ENCODE data around the gene CAPN14. TPM values are rescaled to one million over a fixed set of nuclear protein-coding genes. Genes with fewer than 3 reads are reported as not detected.

Gene CAPN14
- total RNA-seq, 1 experiment from 2014 or later = 0.42 TPM

DNA sequence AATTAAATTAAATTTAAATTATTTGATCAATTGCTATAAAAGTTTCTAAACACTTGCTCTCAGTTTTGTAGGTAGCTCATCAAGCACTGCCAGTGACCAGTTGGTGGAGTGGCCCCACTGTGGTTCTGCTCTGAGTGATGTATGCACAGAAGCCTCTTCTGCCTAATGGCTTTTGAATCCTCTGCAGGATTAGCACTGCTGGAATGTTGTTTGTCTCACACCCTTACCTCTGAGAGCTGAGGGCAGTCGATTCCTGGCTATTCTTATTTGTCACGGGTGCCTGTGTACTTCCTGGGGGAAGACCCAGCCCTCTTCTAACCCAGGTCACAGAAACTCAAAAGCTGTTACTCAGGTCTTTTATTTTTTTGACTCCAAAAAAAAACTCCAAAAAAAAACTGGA, 9.5 kb downstream of the CAPN14 start:
- in situ Hi-C loops (cut with HindIII; ENCODE audit: low pct_unique_long_range_greater_than_20kb, low sequenced_read_pairs) = no loop called here
- no peak for DNase-seq (ENCODE audit: low read depth, low spot score)

DNA sequence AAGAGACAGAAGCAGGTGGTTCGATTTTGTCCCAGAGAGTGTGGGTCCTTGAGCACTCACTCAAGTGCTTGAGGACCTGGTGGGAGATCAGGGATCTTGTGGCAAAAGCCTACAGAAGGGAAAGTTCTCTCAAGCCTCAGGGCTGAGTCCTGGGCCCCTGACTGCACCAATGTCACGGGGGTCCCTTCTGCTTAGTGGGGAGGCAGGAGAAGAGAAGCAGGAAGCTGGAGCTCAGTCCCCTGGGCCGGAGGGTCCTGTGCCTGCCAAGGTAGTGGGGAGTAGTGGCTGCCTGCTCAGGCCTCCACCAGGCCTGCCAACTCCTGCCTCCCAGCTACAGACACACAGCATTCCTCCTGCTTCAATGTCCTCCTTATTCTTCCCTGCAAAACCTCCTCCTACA, 11.7 kb downstream of the CAPN14 start:
- in situ Hi-C loops (cut with HindIII; ENCODE audit: low pct_unique_long_range_greater_than_20kb, low sequenced_read_pairs) = no loop called here
- DNase-seq (ENCODE audit: low read depth, low spot score) = no peak

DNA sequence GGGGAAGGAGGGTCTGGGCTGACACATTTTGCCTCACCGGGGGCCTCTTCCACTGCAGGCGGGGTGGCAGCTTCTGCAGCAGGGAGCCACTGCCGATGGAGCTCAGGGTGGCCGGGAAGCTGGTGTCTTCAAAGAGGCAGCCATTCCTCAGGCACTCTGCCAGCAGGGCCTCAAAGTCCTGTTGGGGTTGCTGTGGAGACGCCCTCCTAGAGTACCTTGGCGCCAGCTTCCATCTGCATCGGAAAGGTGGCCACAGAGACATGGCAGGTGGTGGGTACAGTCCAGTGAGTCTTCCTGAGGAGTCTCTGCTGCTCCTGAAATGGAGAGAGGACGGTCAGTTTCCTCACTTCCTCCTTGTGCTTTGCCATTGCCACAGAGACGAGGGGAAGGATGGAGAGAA, 12.1 kb downstream of the CAPN14 start:
- no peak for DNase-seq (ENCODE audit: low read depth, low spot score)
- in situ Hi-C loops (cut with HindIII; ENCODE audit: low pct_unique_long_range_greater_than_20kb, low sequenced_read_pairs) = no loop called here

DNA sequence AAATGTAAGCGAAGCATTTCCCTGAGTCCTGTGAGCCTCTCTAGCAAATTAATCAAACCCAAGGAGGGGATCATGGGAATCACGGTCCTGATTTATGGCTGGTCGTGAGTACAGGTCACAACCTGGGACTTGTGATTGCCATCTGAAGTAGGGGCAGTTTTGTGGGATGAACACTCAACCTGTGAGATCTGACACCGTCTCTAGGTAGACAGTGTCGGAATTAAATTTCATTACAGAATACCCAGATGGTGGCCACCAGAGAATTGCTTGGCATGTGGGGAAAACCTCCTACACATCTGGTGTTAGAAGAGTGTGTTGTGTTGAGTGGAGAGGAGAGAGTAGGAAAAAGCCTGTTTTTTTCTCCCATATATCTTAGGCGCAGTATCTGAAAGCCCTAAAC, 12.5 kb downstream of the CAPN14 start:
- DNase-seq (ENCODE audit: low read depth, low spot score) = no peak
- in situ Hi-C loops (cut with HindIII; ENCODE audit: low pct_unique_long_range_greater_than_20kb, low sequenced_read_pairs) = no loop called here

DNA sequence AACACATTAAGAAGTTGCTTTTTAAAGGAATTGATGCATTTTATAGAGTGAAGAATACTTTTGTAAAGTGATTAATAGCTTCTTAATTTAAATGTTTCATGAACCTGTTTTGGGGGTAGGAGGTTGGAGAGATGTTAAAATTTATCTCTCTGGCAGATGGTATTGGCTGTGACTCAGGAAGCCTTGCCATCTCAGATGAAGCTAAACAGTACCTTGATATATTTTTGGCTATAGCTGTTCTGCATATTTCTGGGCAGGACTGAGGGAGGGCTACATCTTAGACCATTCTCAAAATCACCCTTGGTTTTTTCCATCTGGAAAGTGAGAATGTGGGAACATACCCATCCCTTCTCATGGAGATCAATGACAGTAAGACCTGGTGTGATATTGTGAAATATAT, 13.4 kb downstream of the CAPN14 start:
- no peak for DNase-seq (ENCODE audit: low read depth, low spot score)
- in situ Hi-C loops (cut with HindIII; ENCODE audit: low pct_unique_long_range_greater_than_20kb, low sequenced_read_pairs) = no loop called here

DNA sequence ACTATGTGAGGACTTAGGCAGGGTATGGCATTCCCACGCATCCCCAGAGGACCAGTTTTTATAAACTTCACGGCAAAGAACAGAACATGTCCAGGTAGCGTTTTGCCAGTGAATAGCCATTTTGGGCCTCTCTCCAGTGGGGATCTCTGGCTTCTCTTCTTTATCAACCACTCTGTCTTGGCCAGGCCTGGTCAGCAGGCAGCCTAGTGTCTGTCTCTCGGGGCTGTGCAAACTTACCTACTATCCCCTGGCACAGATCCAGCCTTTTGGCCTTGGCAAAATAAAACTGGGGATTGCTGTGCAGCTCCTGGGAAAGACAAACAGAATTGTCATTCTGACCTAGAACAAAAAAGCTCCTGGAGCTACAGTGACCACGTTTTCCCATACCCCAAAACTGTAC, 14.5 kb downstream of the CAPN14 start:
- no peak for DNase-seq (ENCODE audit: low read depth, low spot score)
- in situ Hi-C loops (cut with HindIII; ENCODE audit: low pct_unique_long_range_greater_than_20kb, low sequenced_read_pairs) = no loop called here

DNA sequence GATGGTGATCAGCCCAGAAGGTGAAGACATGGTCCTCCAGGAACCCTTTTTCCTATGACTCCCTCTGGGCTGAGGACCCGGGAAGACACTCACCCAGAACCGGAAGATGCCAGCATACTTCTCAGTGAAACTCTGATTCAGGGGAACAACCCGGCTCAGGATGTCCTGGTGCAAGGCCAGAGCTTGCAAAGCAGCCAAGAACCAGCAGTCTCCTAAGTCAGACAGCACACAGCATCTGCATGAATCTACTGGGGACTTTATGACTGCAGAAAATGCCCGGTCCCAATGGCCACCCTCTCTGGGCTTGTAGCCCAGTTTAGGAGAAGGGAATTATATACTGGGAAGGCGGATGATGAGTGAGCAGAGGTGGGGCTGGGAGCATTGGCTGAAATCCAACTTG, 15.3 kb downstream of the CAPN14 start:
- in situ Hi-C loops (cut with HindIII; ENCODE audit: low pct_unique_long_range_greater_than_20kb, low sequenced_read_pairs) = no loop called here
- no peak for DNase-seq (ENCODE audit: low read depth, low spot score)

DNA sequence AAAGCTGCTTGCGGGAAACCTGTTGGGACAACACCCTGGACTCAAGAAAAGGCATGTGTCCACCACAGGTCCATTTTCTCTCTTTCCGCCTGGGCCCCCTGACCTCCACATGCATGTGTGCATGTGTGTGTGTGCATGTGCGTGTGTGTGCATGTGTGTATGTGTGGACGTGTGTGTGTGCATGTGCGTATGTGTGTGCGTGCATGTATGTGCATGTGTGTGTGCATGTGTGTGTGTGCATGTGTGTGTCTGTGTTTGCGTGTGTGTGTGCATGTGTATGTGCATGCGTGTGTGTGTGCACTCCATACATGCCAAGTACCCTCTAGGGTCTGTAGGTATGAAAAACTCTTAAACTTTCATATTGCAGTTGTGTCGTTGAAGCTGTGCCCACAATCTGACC, 16.3 kb downstream of the CAPN14 start:
- no peak for DNase-seq (ENCODE audit: low read depth, low spot score)
- in situ Hi-C loops (cut with HindIII; ENCODE audit: low pct_unique_long_range_greater_than_20kb, low sequenced_read_pairs) = no loop called here

DNA sequence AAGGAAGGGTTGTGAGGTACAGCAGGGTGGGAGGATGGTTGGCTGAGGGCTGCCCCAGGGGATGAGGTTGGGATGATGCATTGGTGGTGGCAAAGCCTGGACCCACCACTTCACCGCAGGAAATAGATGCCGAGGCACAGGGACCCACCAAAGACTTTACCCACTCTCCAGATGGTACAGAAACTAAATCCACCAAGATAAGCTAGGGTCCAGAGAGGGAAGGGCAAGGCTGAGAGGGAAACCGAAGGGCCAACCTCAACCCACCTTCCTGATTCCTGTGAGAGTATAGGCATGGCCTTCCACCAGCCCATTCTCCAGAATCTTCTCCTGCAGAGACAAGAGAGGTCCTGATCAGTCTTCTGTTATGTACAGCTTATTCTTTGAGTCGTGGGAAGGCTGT, 18.1 kb downstream of the CAPN14 start:
- DNase-seq (ENCODE audit: low read depth, low spot score) = no peak
- in situ Hi-C loops (cut with HindIII; ENCODE audit: low pct_unique_long_range_greater_than_20kb, low sequenced_read_pairs) = no loop called here

DNA sequence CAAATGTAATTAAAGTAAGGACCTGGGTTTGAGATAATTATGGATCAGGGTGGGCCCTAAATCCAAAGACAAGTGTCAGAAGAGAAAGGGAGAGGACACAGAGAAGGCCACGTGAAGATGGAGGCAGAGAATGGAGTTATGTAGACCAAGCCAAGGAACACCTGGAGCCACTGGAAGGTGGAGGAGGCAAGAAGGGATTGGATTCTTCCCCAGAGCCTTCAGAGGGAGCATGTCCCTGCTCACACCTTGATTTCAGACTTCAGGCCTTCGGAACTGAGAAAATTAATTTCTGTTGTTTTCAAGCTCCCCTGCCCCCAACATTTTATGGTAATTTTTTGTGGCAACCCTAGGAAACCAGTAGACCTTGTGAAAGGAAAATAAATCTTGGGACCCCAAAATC, 19.6 kb downstream of the CAPN14 start:
- in situ Hi-C loops (cut with HindIII; ENCODE audit: low pct_unique_long_range_greater_than_20kb, low sequenced_read_pairs) = no loop called here
- DNase-seq (ENCODE audit: low read depth, low spot score) = no peak

DNA sequence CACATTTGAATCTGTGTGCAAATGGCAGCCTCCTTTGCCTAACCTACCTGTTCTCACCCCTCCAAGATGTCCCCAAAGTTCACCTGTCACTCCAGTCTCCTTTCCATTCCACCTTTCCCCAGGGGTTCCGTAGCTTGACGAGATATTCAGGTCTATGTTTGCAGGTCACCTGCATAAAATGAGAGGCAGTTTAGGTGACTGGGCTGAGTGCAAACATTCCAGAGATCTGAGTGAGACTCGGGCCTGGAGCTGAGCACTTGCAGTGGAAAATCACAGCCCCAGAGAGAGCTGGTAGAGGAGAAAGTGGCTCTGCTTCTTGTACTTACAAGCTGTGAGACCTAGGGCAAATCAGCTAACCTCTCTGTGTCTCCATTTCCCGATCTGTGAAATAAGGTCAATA, 20.1 kb downstream of the CAPN14 start:
- no peak for DNase-seq (ENCODE audit: low read depth, low spot score)
- in situ Hi-C loops (cut with HindIII; ENCODE audit: low pct_unique_long_range_greater_than_20kb, low sequenced_read_pairs) = no loop called here

DNA sequence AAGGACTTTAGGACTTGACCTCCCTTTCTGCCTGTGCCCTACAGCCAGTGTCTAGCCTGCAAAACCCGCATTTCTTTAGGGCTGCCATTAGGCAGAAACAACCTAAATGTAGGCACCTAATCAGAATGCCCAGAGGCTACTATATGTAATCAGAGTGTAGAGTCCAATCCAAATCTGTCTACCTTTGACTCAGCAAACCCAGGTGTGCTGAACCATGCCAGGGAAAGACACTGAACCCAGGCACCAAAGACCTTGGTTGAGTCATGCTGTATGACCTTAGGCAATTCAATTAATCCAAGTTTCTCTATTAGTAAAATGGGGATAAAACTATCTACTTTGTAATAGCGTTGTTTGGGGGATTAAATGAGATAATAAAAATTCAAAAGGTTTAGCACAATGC, 20.7 kb downstream of the CAPN14 start:
- DNase-seq (ENCODE audit: low read depth, low spot score) = no peak
- in situ Hi-C loops (cut with HindIII; ENCODE audit: low pct_unique_long_range_greater_than_20kb, low sequenced_read_pairs) = no loop called here

DNA sequence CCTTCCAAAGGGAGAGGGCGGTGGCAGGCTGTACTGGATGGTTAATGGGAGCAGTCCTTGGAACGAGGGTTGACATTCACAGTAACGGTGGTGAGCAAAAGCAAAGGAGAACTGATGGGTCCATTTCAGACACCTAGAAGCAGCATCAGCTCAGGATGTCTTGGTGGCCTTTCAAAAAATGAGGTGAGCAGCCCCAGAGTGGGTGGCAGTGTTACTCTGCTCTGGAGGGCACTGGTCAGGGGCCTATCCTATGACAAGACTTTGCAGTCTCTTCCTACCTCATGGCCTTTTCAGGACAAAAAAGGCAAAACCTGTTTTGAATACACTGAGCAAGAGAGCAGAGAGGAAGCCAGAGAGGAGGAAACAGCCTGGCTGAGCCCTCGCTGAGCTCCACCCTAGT, 23.5 kb downstream of the CAPN14 start:
- no peak for DNase-seq (ENCODE audit: low read depth, low spot score)
- in situ Hi-C loops (cut with HindIII; ENCODE audit: low pct_unique_long_range_greater_than_20kb, low sequenced_read_pairs) = no loop called here

DNA sequence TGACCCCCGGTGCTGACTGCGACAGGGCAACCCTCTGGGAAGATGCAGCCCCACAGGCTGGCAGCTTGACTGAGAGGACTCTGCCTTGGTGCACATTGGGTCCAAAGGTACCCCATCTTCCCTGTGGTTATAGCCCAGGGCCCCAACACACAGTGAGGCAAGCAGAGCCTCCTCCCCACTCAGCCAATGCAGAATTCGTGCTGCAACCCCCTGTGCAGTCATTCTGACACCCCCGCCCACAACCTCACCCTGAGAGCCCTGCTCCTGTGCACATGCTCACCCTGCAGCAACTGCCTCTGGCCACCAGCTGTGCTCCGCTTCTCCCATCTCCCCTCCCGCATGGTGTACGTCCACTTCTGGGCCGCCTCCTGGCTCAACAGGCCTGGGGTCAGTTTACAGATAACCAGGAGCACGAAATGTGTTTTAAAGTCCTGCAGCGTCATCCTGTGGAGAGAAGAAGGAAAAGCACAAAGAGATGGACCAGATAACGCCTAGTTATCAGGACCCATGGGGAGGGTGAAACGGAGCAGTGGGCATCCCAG, 24.4 kb downstream of the CAPN14 start:
- in situ Hi-C loops (cut with HindIII; ENCODE audit: low pct_unique_long_range_greater_than_20kb, low sequenced_read_pairs) = no loop called here
- DNase-seq (ENCODE audit: low read depth, low spot score) = no peak

DNA sequence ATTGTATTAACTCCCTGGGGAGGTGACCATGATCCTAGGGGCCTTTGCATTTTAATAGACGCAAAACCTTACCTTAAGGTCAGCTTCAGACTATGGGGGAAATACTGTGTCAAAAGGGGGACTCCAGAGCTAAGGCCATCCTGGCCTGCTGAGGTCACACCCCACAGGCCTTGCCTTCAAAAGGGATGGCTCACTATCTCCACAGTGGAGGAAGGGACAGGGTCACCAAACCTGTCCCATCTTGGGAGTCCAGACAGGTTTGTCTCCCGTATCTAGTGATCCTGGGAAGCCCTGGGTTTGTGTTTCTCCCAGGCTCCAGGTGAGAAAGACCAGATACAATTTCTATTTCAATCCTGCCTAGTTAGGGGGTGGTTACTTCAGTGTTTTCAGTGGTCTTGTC, 24.9 kb downstream of the CAPN14 start:
- DNase-seq (ENCODE audit: low read depth, low spot score) = no peak
- in situ Hi-C loops (cut with HindIII; ENCODE audit: low pct_unique_long_range_greater_than_20kb, low sequenced_read_pairs) = no loop called here

DNA sequence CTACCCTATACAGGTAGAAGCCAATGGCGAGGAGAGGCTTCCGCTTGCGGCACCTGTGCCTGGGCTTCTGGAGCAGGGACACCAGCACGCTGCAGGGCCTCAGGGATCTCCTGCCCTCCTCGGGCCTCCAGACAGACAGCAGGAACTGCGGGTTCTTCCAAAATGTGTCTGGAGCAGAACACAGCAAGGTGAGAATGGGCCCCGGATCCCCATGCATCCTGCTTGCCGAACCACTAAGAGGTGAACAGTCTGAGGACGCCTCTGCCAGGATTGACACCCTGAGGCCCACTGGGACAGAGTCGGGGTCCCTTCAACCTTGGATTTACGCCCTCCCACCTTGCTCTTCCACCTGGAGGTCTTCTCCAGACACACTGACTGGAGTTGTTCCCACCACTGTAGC, 25.4 kb downstream of the CAPN14 start:
- in situ Hi-C loops (cut with HindIII; ENCODE audit: low pct_unique_long_range_greater_than_20kb, low sequenced_read_pairs) = no loop called here
- no peak for DNase-seq (ENCODE audit: low read depth, low spot score)

DNA sequence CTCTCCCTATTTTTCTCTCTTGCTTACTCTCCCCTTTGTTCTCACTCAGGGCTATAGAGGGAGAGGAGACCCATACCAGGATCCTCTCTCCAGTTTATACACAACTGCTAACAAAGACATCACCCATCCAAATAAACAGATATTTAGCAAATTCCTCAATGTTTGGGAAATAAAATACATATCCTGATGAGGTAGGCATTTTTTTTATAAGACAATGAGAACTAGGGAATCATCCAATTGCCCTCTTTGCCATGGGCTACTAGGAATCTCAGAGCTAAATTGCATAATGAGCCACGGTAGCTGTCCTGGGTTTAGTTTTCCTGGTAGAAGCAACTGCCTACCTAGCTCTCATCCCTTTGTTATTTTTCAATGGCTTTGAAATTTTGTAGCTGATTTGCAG, 27.1 kb downstream of the CAPN14 start:
- no peak for DNase-seq (ENCODE audit: low read depth, low spot score)
- in situ Hi-C loops (cut with HindIII; ENCODE audit: low pct_unique_long_range_greater_than_20kb, low sequenced_read_pairs) = no loop called here

DNA sequence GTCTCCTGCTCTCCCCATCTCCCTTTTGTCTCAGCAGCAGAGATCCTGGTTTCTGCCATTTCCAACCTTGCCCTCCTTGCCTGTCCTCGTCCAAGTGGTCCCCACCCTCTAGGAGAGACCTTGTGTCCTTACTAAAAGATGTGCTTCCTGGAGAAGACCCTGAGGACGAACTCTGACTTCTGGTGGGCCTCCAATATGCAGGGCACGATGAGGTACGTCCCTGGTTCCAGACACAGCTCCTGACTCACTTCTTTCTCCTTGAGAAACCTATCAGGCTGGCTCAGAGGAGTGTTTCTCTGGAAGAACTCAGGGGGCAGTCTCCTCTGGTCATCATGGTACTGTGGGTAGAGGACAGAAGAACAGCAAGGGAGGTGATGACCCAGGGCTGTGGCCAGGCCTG, 28.2 kb downstream of the CAPN14 start:
- in situ Hi-C loops (cut with HindIII; ENCODE audit: low pct_unique_long_range_greater_than_20kb, low sequenced_read_pairs) = no loop called here
- DNase-seq (ENCODE audit: low read depth, low spot score) = no peak

DNA sequence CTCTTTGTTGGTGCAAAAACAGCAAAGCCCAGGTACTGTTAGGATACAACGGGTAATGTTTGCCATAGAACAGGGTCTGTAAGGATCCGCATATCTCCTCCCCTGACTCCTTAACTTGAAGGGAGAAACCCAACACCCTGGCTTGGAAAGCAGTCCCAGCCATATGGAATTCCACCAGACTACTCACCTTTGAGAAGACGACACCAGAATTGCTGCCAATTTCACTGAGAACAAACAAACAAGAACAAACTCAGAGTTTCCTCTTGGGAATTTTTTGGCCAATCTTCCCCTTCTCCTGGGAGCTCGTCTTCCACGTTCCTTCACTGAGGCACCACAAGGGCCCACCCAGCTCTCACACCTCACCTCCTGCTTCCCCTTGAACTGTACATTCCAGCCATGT, 29.2 kb downstream of the CAPN14 start:
- in situ Hi-C loops (cut with HindIII; ENCODE audit: low pct_unique_long_range_greater_than_20kb, low sequenced_read_pairs) = no loop called here
- DNase-seq (ENCODE audit: low read depth, low spot score) = no peak

DNA sequence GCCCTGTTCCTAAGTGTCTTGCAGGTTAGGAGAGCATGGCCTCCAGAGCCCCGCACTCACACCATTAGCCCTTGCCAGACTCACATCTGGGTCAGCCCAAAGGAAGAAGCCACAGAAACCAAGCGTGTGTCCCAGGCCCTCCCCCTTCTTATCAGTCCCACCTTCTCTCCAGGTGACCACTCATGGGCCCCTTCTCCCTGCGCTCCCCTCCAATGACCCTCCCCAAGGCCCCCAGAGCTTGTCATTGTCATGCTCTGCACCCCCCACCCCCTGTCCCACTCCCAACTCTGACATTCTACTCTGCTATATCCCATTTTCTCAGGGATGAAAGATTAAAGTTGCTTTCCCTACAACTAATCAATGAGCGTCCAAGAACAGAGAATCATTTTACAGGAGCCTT, 30.1 kb downstream of the CAPN14 start:
- in situ Hi-C loops (cut with HindIII; ENCODE audit: low pct_unique_long_range_greater_than_20kb, low sequenced_read_pairs) = no loop called here

More for the DNA sequence above, 30.1 kb downstream of the CAPN14 start:
- DNase-seq (ENCODE audit: low read depth, low spot score) = no peak
